ENCODE measurements around the gene NPEPL1.

NPEPL1 gene

GRCh38 chr20:58697201-58697866 lies 4.7 kb downstream of the NPEPL1 start:
- H3K4me3 ChIP-seq (ENCODE audit: control insufficient read depth in 1 of 7, extremely low read depth in 1 of 7, insufficient read depth in 4 of 7, low read depth in 2 of 7, low read length in 6 of 7), result no peak overlapping the region
- CTCF ChIA-PET, result interaction anchor here (0.6 kb wide), 1 partner anchor 19 kb away, joined by 4 read pairs; no protein-coding TSS in a partner anchor
- no peak for DNase-seq
- WGBS (ENCODE audit: insufficient coverage), result 96% methylated on average over 21 of the region's 21 CpGs
- H3K36me3 ChIP-seq (ENCODE audit: control insufficient read depth in 4 of 4, insufficient read depth in 4 of 4, low read length in 3 of 4), result peaks cover 8 to 57% (median 29%) of the 10 kb centered on the region in 4 experiments
- H3K27ac ChIP-seq (ENCODE audit: insufficient read depth in 1 of 2, low read depth in 1 of 2, low read length in 2 of 2, poor library complexity in 1 of 2, severe bottlenecking in 2 of 2), result no peak overlapping the region
- no peaks in the 10 kb centered on the region for H3K27me3 ChIP-seq (replicated peaks in 2 of 5; ENCODE audit: control insufficient read depth in 4 of 5, insufficient read depth in 5 of 5, low read length in 4 of 5)
- H3K4me1 ChIP-seq (ENCODE audit: control extremely low read depth in 1 of 4, control insufficient read depth in 4 of 4, insufficient read depth in 4 of 4, low read length in 3 of 4), result peaks cover 0 to 13% (median 11%) of the 10 kb centered on the region in 4 experiments
- POLR2A ChIA-PET, result no interaction called here
- no peaks in the 10 kb centered on the region for H3K9me3 ChIP-seq (ENCODE audit: control extremely low read depth in 1 of 5, control insufficient read depth in 4 of 5, insufficient read depth in 2 of 5, low read depth in 1 of 5, low read length in 4 of 5)

- H3K36me3 ChIP-seq (ENCODE audit: control insufficient read depth in 4 of 4, insufficient read depth in 4 of 4, low read length in 3 of 4), result peaks cover 10 to 65% (median 33%) of the 10 kb centered on the region in 4 experiments
- no peaks in the 10 kb centered on the region for H3K9me3 ChIP-seq (ENCODE audit: control extremely low read depth in 1 of 5, control insufficient read depth in 4 of 5, insufficient read depth in 2 of 5, low read depth in 1 of 5, low read length in 4 of 5)
- no peaks in the 10 kb centered on the region for H3K27me3 ChIP-seq (replicated peaks in 2 of 5; ENCODE audit: control insufficient read depth in 4 of 5, insufficient read depth in 5 of 5, low read length in 4 of 5)
- 96% methylated on average over 11 of the region's 15 CpGs for WGBS (ENCODE audit: insufficient coverage)
- CTCF ChIA-PET, result no interaction called here
- no peak for DNase-seq
- POLR2A ChIA-PET, result no interaction called here
- H3K4me3 ChIP-seq (ENCODE audit: control insufficient read depth in 1 of 7, extremely low read depth in 1 of 7, insufficient read depth in 4 of 7, low read depth in 2 of 7, low read length in 6 of 7), result no peak overlapping the region
- H3K4me1 ChIP-seq (ENCODE audit: control extremely low read depth in 1 of 4, control insufficient read depth in 4 of 4, insufficient read depth in 4 of 4, low read length in 3 of 4), result peaks cover 0 to 12% (median 11%) of the 10 kb centered on the region in 4 experiments
- no peak overlapping the region for H3K27ac ChIP-seq (ENCODE audit: insufficient read depth in 1 of 2, low read depth in 1 of 2, low read length in 2 of 2, poor library complexity in 1 of 2, severe bottlenecking in 2 of 2)
These were observed 5.5 kb downstream of the NPEPL1 start for GRCh38 chr20:58697867-58698703.

DNA sequence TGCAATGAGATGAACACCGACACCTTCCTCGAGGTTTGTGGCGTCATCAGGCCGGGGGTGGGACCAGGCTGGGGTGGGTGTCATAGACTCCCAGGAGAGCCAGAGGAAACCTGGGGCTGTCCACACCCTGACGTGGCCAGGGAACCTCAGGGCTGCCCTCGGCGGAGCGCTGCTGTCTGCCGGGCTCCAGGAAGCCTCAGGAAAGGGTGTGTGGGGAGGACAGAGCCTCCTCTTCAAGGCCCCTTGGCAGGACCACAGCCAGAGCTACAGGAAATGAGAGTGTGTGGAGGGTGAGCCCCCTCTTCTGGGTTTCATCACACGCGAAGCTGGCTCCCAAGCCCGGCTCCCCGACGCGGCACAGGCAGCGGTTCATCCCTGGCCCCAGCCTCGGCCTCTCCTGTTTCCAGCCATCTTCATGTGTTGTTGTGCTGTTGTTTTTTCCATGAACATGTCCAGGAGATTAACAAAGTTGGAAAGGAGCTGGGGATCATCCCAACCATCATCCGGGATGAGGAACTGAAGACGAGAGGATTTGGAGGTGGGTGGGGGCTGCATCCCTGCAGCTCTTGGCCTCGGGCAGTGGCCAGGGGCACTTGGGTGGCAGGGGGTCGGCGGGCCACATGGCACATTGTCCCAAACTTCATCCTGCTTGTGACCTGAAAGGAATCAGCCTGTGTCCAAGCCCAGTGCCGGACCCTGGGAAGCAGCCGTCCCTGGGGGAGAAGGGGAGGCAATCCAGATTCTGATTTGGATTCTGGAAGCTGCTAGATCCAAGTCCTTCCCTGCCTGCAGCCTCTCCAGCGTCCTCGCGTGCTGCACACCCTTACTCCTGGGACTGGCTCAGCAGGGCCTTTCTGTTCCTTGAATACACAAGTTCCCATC lies 6.4 kb downstream of the NPEPL1 start:
- WGBS (ENCODE audit: insufficient coverage), result 95% methylated on average over 24 of the region's 27 CpGs
- peaks cover 0 to 1% (median 0%) of the 10 kb centered on the region in 5 experiments for H3K9me3 ChIP-seq (ENCODE audit: control extremely low read depth in 1 of 5, control insufficient read depth in 4 of 5, insufficient read depth in 2 of 5, low read depth in 1 of 5, low read length in 4 of 5)
- ChIA-PET POLR2A (no interaction called here), CTCF (no interaction called here)
- DNase-seq, result no peak
- no peak overlapping the region for H3K4me3 ChIP-seq (ENCODE audit: control insufficient read depth in 1 of 7, extremely low read depth in 1 of 7, insufficient read depth in 4 of 7, low read depth in 2 of 7, low read length in 6 of 7)
- no peaks in the 10 kb centered on the region for H3K27me3 ChIP-seq (replicated peaks in 2 of 5; ENCODE audit: control insufficient read depth in 4 of 5, insufficient read depth in 5 of 5, low read length in 4 of 5)
- peaks cover 0 to 3% (median 2%) of the 10 kb centered on the region in 4 experiments for H3K4me1 ChIP-seq (ENCODE audit: control extremely low read depth in 1 of 4, control insufficient read depth in 4 of 4, insufficient read depth in 4 of 4, low read length in 3 of 4)
- H3K27ac ChIP-seq (ENCODE audit: insufficient read depth in 1 of 2, low read depth in 1 of 2, low read length in 2 of 2, poor library complexity in 1 of 2, severe bottlenecking in 2 of 2), result no peak overlapping the region
- peaks cover 18 to 74% (median 42%) of the 10 kb centered on the region in 4 experiments for H3K36me3 ChIP-seq (ENCODE audit: control insufficient read depth in 4 of 4, insufficient read depth in 4 of 4, low read length in 3 of 4)

- Histone ChIP-seq H3K4me3 (ENCODE audit: control insufficient read depth in 1 of 7, extremely low read depth in 1 of 7, insufficient read depth in 4 of 7, low read depth in 2 of 7, low read length in 6 of 7) (no peak overlapping the region), H3K27ac (ENCODE audit: insufficient read depth in 1 of 2, low read depth in 1 of 2, low read length in 2 of 2, poor library complexity in 1 of 2, severe bottlenecking in 2 of 2) (no peak overlapping the region), H3K36me3 (ENCODE audit: control insufficient read depth in 4 of 4, insufficient read depth in 4 of 4, low read length in 3 of 4) (peaks cover 18 to 81% (median 43%) of the 10 kb centered on the region in 4 experiments), H3K9me3 (ENCODE audit: control extremely low read depth in 1 of 5, control insufficient read depth in 4 of 5, insufficient read depth in 2 of 5, low read depth in 1 of 5, low read length in 4 of 5) (peaks cover 0 to 4% (median 0%) of the 10 kb centered on the region in 5 experiments), H3K27me3 (replicated peaks in 2 of 5; ENCODE audit: control insufficient read depth in 4 of 5, insufficient read depth in 5 of 5, low read length in 4 of 5) (no peaks in the 10 kb centered on the region), H3K4me1 (ENCODE audit: control extremely low read depth in 1 of 4, control insufficient read depth in 4 of 4, insufficient read depth in 4 of 4, low read length in 3 of 4) (no peaks in the 10 kb centered on the region)
- 98% methylated on average over 7 of the region's 9 CpGs for WGBS (ENCODE audit: insufficient coverage)
- no peak for DNase-seq
- POLR2A ChIA-PET, result no interaction called here
- CTCF ChIA-PET, result interaction anchor here (1.2 kb wide), 1 partner anchor 48 kb away, joined by 3 read pairs; the partner anchor contains the start of gene STX16
These were observed 7.1 kb downstream of the NPEPL1 start for GRCh38 chr20:58699623-58700107.

- no peak for DNase-seq
- H3K36me3 ChIP-seq (ENCODE audit: control insufficient read depth in 4 of 4, insufficient read depth in 4 of 4, low read length in 3 of 4), result peaks cover 18 to 82% (median 42%) of the 10 kb centered on the region in 4 experiments
- no peaks in the 10 kb centered on the region for H3K4me1 ChIP-seq (ENCODE audit: control extremely low read depth in 1 of 4, control insufficient read depth in 4 of 4, insufficient read depth in 4 of 4, low read length in 3 of 4)
- CTCF ChIA-PET, result interaction anchor here (1.2 kb wide), 1 partner anchor 49 kb away, joined by 3 read pairs; the partner anchor contains the start of gene STX16
- POLR2A ChIA-PET, result no interaction called here
- no peaks in the 10 kb centered on the region for H3K27me3 ChIP-seq (replicated peaks in 2 of 5; ENCODE audit: control insufficient read depth in 4 of 5, insufficient read depth in 5 of 5, low read length in 4 of 5)
- 97% methylated on average over 10 of the region's 11 CpGs for WGBS (ENCODE audit: insufficient coverage)
- peaks cover 0 to 4% (median 0%) of the 10 kb centered on the region in 5 experiments for H3K9me3 ChIP-seq (ENCODE audit: control extremely low read depth in 1 of 5, control insufficient read depth in 4 of 5, insufficient read depth in 2 of 5, low read depth in 1 of 5, low read length in 4 of 5)
- no peak overlapping the region for H3K4me3 ChIP-seq (ENCODE audit: control insufficient read depth in 1 of 7, extremely low read depth in 1 of 7, insufficient read depth in 4 of 7, low read depth in 2 of 7, low read length in 6 of 7)
- no peak overlapping the region for H3K27ac ChIP-seq (ENCODE audit: insufficient read depth in 1 of 2, low read depth in 1 of 2, low read length in 2 of 2, poor library complexity in 1 of 2, severe bottlenecking in 2 of 2)
These were observed 7.7 kb downstream of the NPEPL1 start for GRCh38 chr20:58700121-58700821.

GRCh38 chr20:58700823-58701222 lies 8.2 kb downstream of the NPEPL1 start:
- ChIA-PET POLR2A (no interaction called here), CTCF (interaction anchor here (1.2 kb wide), 1 partner anchor 50 kb away, joined by 3 read pairs; the partner anchor contains the start of gene STX16)
- Histone ChIP-seq H3K36me3 (ENCODE audit: control insufficient read depth in 4 of 4, insufficient read depth in 4 of 4, low read length in 3 of 4) (peaks cover 18 to 78% (median 40%) of the 10 kb centered on the region in 4 experiments), H3K9me3 (ENCODE audit: control extremely low read depth in 1 of 5, control insufficient read depth in 4 of 5, insufficient read depth in 2 of 5, low read depth in 1 of 5, low read length in 4 of 5) (peaks cover 0 to 4% (median 0%) of the 10 kb centered on the region in 5 experiments), H3K27me3 (replicated peaks in 2 of 5; ENCODE audit: control insufficient read depth in 4 of 5, insufficient read depth in 5 of 5, low read length in 4 of 5) (no peaks in the 10 kb centered on the region), H3K27ac (ENCODE audit: insufficient read depth in 1 of 2, low read depth in 1 of 2, low read length in 2 of 2, poor library complexity in 1 of 2, severe bottlenecking in 2 of 2) (no peak overlapping the region), H3K4me3 (ENCODE audit: control insufficient read depth in 1 of 7, extremely low read depth in 1 of 7, insufficient read depth in 4 of 7, low read depth in 2 of 7, low read length in 6 of 7) (no peak overlapping the region), H3K4me1 (ENCODE audit: control extremely low read depth in 1 of 4, control insufficient read depth in 4 of 4, insufficient read depth in 4 of 4, low read length in 3 of 4) (no peaks in the 10 kb centered on the region)
- WGBS (ENCODE audit: insufficient coverage), result 96% methylated on average over 5 of the region's 11 CpGs
- no peak for DNase-seq
